Fibroblast of mammary gland (primary cell): ENCODE data around the gene GPR26.

Experiments used
- DNase-seq: peaks from one replicate; pipeline ENCODE4 v3.0.0-alpha.2; 2010; ENCODE audit warnings: low read depth
- H3K4me3 ChIP-seq: 2 replicates; pipeline ENCODE4 v1.5.1; 2011; ENCODE audit warnings: low read depth, mild to moderate bottlenecking, low read length, moderate library complexity; ENCODE audit not compliant: control insufficient read depth
- CTCF ChIP-seq: conservative IDR thresholded peaks from 2 replicates; pipeline ENCODE4 v1.5.1; 2011; ENCODE audit warnings: low read depth, low read length, inconsistent platforms; ENCODE audit not compliant: control insufficient read depth, insufficient read depth

GPR26 gene

GRCh38 chr10:123622381-123622780 lies 43.8 kb upstream of the GPR26 start:
- no peak overlapping the region for H3K4me3 ChIP-seq
- TF ChIP-seq CTCF: no peak
- peak; percentile 5 for DNase-seq

GRCh38 chr10:123624086-123624485 lies 42.1 kb upstream of the GPR26 start:
- DNase-seq: no peak
- TF ChIP-seq CTCF: no peak

GRCh38 chr10:123633106-123633505 lies 33.0 kb upstream of the GPR26 start:
- no peak for TF ChIP-seq CTCF
- DNase-seq: no peak

More at GRCh38 chr10:123624086-123624485, 42.1 kb upstream of the GPR26 start:
- H3K4me3 ChIP-seq: no peak overlapping the region

GRCh38 chr10:123633636-123634035 lies 32.5 kb upstream of the GPR26 start:
- TF ChIP-seq CTCF: no peak
- DNase-seq: no peak
- H3K4me3 ChIP-seq: no peak overlapping the region

More at GRCh38 chr10:123633106-123633505, 33.0 kb upstream of the GPR26 start:
- H3K4me3 ChIP-seq: no peak overlapping the region

GRCh38 chr10:123634221-123634620 lies 31.9 kb upstream of the GPR26 start:
- no peak overlapping the region for H3K4me3 ChIP-seq
- no peak for DNase-seq
- TF ChIP-seq CTCF: no peak

GRCh38 chr10:123635131-123635530 lies 31.0 kb upstream of the GPR26 start:
- TF ChIP-seq CTCF: no peak
- DNase-seq: no peak
- H3K4me3 ChIP-seq: no peak overlapping the region

- no peak for TF ChIP-seq CTCF
- no peak for DNase-seq
- no peak overlapping the region for H3K4me3 ChIP-seq
Observed at GRCh38 chr10:123635745-123636144, 30.4 kb upstream of the GPR26 start.
